HG03159 (cell line): ENCODE results near the gene CTCF.

ENCODE experiments used
- ATAC-seq: cut with Tn5 transposase; IDR thresholded peaks from one replicate; pipeline ENCODE4 v1.9.1; 2021; ENCODE audit warnings: mild to moderate bottlenecking, moderate library complexity; ENCODE audit not compliant: unreplicated experiment

CTCF gene

GRCh38 chr16:67648764-67649407 is 86.6 kb downstream of the CTCF start:
- ATAC-seq = no peak

GRCh38 chr16:67649494-67649931 is 87.2 kb downstream of the CTCF start:
- no peak for ATAC-seq

DNA sequence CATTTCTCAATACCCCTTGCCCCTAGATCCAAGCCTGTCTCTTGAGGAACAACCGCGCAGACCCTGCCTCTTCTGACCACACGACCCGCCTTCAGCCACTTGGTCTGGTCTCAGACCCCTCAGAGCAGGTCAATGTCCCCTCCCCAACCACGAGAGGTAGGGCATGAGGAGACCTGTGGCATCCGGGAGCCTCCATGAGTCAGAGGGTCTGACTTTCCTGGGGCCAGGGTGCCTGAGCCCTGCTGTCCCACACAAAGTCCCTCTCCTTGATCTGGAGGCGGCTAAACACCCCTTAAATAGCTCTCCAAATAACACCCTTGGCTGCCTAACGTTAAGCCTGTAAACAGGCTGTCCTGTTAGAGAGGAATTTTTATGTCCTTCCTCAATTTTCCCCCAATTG is 87.7 kb downstream of the CTCF start:
- no peak for ATAC-seq

- ATAC-seq = no peak
Observed at GRCh38 chr16:67651039-67651438, 88.7 kb downstream of the CTCF start.

GRCh38 chr16:67651847-67652246 is 89.5 kb downstream of the CTCF start:
- ATAC-seq = no peak

DNA sequence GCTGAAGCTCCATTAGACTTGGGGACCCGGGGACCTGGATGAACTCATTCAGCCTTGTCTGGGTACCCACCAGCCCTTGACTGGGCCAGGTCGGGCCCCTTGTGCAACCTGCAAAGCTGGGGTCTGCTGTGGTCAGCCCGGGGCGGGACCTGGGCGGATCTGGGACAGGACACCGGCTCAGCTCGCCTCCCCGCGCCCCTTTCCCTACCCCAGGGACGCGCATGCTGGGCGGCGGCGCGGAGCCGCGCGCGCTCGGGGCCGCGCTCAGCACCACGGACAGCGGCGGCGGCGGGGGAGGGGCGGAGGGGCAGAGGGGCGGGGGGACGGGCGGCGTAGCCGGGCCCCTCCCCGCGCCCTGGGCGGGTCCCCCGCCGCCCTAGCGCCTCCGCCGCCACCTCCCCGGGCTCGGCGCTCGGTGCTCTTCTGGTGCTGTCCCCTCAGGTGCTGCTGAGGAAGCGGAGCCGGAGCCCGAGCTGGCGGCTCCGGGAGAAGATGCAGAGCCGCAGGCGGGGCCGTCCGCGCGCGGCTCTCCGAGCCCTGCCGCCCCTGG is 90.3 kb downstream of the CTCF start:
- ATAC-seq = no peak

- no peak for ATAC-seq
Observed at GRCh38 chr16:67653128-67653788, 90.9 kb downstream of the CTCF start.

- ATAC-seq = no peak
Observed at GRCh38 chr16:67653789-67654402, 91.6 kb downstream of the CTCF start.

DNA sequence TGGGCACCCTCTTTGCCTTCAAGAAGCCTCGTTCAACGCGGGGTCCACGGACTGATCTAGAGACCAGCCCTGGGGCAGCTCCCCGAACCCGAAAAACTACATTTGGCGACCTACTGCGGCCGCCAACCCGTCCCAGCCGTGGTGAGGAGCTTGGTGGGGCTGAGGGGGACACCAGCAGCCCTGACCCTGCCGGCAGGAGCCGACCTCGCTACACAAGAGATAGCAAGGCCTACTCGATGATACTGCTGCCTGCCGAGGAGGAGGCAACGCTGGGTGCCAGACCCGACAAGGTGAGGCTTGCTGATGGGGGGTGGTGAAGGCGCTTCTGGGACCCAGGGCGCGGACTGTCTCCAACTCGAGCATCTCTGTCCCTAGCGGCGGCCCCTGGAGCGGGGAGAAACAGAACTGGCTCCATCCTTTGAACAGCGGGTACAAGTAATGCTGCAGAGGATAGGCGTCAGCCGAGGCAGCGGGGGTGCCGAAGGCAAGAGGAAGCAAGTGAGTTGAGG is 92.1 kb downstream of the CTCF start:
- no peak for ATAC-seq

DNA sequence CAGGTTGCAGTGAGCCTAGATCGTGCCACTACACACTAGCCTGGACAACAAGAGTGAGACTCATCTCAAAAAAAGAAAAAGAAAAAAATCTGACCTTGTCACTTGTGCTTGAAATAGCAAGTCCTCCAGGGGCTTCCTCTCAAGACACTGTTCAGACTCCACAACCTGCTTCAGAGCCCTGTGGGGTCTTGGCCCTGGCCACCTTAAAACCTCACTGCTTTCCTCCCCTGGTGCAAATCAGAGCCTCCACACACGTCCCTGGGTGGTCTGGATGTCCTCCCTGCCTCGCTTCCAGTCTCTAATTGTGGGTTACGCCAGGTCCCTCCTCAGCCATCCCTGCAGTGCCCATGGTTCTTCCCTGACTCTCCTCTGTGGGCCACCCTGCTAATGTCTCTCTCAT is 93.0 kb downstream of the CTCF start:
- no peak for ATAC-seq

DNA sequence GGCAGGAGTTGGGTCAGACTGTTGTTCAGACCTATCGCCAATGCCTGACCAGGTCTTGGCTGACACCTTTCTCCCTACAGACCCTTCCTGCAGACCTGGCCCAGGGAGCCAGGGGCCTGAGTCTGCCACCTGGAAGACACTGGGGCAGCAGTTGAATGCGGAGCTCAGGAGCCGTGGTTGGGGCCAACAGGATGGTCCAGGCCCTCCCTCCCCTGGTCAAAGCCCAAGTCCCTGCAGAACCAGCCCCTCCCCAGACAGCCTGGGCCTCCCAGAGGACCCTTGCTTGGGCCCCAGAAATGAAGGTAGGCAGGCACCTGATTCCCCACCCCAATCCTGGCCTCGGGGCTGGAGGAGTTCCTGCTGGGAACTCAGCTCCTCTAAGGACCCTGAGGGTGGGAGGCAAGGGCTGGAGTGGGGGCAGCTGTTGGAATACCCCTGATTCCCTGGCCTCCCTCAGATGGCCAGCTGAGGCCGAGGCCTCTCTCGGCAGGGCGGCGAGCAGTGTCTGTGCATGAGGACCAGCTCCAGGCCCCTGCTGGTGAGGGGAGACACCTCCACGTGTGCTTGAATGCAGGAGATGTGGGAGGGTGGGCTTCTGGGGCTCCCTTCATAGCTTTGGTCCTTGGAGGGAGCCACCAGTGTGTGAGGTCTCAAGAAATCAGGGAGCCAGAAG is 94.2 kb downstream of the CTCF start:
- ATAC-seq = no peak

- ATAC-seq = no peak
Observed at GRCh38 chr16:67657017-67657608, 94.8 kb downstream of the CTCF start.

- ATAC-seq = no peak
Observed at GRCh38 chr16:67657751-67658518, 95.6 kb downstream of the CTCF start.

DNA sequence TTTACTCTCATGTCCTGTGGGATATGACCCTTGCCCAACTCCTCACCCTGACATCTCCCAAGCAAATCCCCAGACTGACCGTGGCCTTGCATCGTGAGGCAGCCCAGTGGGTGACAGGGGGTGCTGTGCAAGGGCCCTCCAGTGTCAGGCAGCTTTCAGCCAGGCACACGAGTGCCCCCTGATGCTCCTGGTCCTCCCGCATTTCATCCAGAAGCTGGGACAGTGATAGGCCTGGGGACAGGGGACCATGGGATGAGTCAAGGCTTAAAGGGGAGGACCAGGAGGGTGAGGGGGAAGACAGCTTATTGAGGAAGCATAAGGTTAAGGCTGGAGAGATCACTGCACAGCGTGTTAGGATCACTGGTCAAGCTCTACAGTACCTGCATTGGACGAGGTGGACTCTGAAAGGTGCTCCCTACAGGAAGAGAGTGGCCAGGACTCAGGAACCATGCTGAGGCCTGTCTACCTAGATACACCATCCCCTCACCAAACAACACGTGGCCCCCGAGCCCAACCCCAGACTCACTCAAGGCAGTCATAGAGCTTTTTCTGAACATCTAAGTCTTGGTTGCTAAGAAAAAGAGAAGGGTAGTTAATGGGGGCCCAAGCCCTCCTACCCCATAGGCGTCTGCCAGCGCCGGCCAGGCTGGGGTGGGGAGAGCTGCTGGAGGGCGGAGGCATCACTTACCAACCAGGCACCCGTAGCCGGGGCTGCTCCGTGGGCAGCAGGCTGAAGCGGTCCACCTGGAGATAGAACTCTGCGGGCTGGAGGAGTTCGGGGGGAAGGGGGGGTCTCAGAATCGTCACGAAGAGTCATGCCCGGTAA is 96.7 kb downstream of the CTCF start:
- ATAC-seq = no peak

- peak; percentile 51 for ATAC-seq
Observed at GRCh38 chr16:67659675-67660563, 97.6 kb downstream of the CTCF start, which contains the start of gene ACD. Gene ACD (minus strand): TSS chr16:67660260. CDS start chr16:67660220, 40 bp downstream.

DNA sequence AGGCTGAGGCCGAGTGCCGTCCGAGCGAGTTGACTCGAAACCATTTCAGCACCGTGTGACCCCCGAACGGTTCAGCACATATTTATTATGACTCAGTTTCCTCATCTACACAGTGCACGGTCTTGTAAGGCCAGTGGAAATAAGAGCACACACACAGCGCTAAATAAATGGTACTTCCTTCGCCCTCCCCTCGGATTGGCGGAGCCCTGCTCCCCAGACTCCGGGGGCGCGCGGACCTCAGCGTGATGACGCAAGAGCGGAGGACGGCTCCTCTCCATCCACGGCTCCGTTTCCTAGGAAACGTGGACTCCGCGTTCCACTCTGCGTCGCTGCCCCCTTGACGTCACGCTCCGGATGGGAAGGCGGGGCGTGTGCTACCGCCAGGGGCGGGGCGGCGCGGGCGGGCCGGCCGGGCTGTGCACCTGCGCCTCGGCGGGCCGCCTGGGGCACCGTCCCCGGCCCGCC is 98.3 kb downstream of the CTCF start, which contains the start of gene PARD6A:
Gene PARD6A, plus strand, starts transcription at position 397 of the 465 bp plus-strand sequence. CDS start 79 bp downstream, outside the sequence.
- peak; percentile 70 for ATAC-seq

DNA sequence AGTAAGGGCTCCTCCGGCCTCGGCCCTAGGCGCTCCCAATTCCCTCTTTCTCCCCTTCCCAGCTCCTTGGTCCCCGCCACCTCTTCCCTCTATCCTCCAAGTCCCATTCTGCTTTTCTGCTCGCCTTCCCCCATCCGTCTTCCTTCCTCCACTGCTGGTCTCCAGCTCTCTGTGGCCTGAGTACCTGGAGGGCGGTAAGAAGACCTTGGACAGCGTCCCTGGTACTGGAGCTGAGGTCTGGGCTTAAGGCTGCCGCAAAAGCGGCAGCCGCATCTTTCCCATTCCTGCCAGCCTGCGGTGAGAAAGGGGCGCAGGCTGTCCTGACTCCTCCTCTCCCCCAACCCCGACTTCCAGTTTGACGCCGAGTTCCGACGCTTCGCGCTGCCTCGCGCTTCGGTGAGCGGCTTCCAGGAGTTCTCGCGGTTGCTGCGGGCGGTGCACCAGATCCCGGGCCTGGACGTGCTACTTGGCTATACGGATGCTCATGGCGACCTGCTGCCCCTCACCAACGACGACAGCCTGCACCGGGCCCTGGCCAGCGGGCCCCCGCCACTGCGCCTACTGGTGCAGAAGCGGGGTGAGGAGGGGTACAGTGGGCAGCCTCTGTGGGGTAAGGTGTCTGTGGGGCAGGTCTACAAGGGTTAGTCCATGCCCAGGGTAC is 98.9 kb downstream of the CTCF start:
- no peak for ATAC-seq
